Activated CD8-positive, alpha-beta T cell treated with anti-CD3 and anti-CD28 coated beads for 36 hours (primary cell): ENCODE results near the gene ZBTB8OS. TPM values are rescaled to one million over a fixed set of nuclear protein-coding genes. Genes with fewer than 3 reads are reported as not detected.
A peak's percentile ranks its signal among the peaks of the same experiment; 100 is the strongest.
"Not testable (repeated sequence)": the region's sequence is repeated elsewhere in the genome, so short reads cannot be mapped to it uniquely, and the experiment has no call there.

ENCODE experiments used
- ATAC-seq: fragments of 200-7000 bp; cut with Tn5 transposase; one replicate; pipeline ENCODE4 v1.10.0; 2021; ENCODE audit warnings: mild to moderate bottlenecking, moderate library complexity
- CTCF ChIA-PET: fragments of 350-600 bp; sonication (Branson Sonifier 250); formaldehyde crosslinking; loops from one replicate; lab custom pipeline; 2021; ENCODE audit warnings: antibody characterized with exemption; lab: Charles Lee
- POLR2A ChIA-PET: fragments of 350-600 bp; sonication (Branson Sonifier 250); formaldehyde crosslinking; loops from one replicate; lab custom pipeline; 2021; ENCODE audit warnings: antibody characterized with exemption; lab: Charles Lee
- DNase-seq: peaks from one replicate; pipeline ENCODE4 v3.0.0-alpha.2; 2020
- H3K27ac Mint-ChIP-seq: one replicate; pipeline ENCODE4 v1.8.0; 2021; ENCODE audit warnings: mild to moderate bottlenecking, mixed read lengths
- H3K27me3 Mint-ChIP-seq: one replicate; pipeline ENCODE4 v1.8.0; 2021; ENCODE audit warnings: mixed read lengths
- H3K36me3 Mint-ChIP-seq: one replicate; pipeline ENCODE4 v1.8.0; 2021; ENCODE audit warnings: low read depth, mixed read lengths
- H3K4me1 Mint-ChIP-seq: one replicate; pipeline ENCODE4 v1.8.0; 2021; ENCODE audit warnings: low read depth, mixed read lengths
- H3K4me3 Mint-ChIP-seq: one replicate; pipeline ENCODE4 v1.8.0; 2021; ENCODE audit warnings: mild to moderate bottlenecking, moderate library complexity, mixed read lengths
- H3K9me3 Mint-ChIP-seq: one replicate; pipeline ENCODE4 v1.8.0; 2021; ENCODE audit warnings: mixed read lengths
- intact Hi-C: fragments of 100-400 bp; cut with micrococcal nuclease; formaldehyde crosslinking; loops from one replicate; pipeline ENCODE4 v1.10.0; 2022
- total RNA-seq, 2 experiments: library from RNA; stranded (reverse); gene quantifications; one replicate each; pipeline ENCODE4 v1.2.3, GENCODE V29; 2021
- TF ChIP-seq, protein P1 (sequence below): fragments of 200-600 bp; IDR thresholded peaks from one replicate; pipeline ENCODE4 v1.8.0; 2022; ENCODE audit warnings: antibody characterized with exemption, mild to moderate bottlenecking

Gene ZBTB8OS
- 10 to 100 TPM; 53.4 to 57.6 TPM for total RNA-seq

DNA sequence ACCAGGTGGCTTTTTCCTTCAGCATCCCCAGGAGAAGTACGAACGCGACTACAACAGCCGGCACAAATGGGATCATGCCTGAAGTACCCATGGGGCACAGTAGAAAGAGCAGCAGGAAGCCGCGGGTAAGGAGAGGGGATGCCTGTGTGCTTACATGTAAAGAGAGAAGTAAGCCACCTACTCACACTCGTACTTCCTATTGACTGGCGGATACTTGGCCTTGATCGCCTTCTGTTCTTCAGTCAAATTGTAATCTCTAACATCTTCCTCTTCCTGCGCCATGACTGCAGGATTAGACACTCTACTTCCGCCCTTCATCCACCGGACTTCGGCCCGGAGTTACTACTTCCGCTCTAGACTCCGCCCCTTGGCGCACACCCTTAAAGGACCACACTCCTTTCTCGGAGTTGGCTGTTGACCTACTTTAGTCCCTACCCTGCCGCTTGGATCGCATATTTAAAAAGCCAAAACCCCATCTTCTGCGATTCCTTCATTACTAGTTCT is at the start of gene ZBTB8OS:
ZBTB8OS (minus strand) TSS at position 303 of the 504 bp plus-strand sequence; CDS start at position 282, 21 bp downstream.
- Mint-ChIP-seq H3K27me3 (no peaks in the 10 kb centered on the region), H3K36me3 (peaks cover 45% of the 10 kb centered on the region), H3K4me1 (peaks cover 32% of the 10 kb centered on the region), H3K27ac (peak within 1 kb of the TSS; percentile 100), H3K4me3 (peak within 1 kb of the TSS; percentile 99), H3K9me3 (no peaks in the 10 kb centered on the region)
- intact Hi-C loops = no loop called here
- ATAC-seq (peak; percentile 79), DNase-seq (peak; percentile 92)
- TF ChIP-seq, protein P1, sequence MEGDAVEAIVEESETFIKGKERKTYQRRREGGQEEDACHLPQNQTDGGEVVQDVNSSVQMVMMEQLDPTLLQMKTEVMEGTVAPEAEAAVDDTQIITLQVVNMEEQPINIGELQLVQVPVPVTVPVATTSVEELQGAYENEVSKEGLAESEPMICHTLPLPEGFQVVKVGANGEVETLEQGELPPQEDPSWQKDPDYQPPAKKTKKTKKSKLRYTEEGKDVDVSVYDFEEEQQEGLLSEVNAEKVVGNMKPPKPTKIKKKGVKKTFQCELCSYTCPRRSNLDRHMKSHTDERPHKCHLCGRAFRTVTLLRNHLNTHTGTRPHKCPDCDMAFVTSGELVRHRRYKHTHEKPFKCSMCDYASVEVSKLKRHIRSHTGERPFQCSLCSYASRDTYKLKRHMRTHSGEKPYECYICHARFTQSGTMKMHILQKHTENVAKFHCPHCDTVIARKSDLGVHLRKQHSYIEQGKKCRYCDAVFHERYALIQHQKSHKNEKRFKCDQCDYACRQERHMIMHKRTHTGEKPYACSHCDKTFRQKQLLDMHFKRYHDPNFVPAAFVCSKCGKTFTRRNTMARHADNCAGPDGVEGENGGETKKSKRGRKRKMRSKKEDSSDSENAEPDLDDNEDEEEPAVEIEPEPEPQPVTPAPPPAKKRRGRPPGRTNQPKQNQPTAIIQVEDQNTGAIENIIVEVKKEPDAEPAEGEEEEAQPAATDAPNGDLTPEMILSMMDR = no peak
- ChIA-PET POLR2A (interaction anchor here (0.8 to 3.1 kb wide), 13 partner anchors 8 to 256 kb away, joined by 3 to 17 read pairs (median 4); partner anchors contain the start of genes BSDC1, S100PBP and YARS1), CTCF (interaction anchor here (1.0 to 1.7 kb wide), 2 partner anchors 55 to 130 kb away, joined by 3 to 8 read pairs; no protein-coding TSS in a partner anchor)

- CTCF ChIA-PET = interaction anchor here (2.2 kb wide), 1 partner anchor 15 kb away, joined by 13 read pairs; no protein-coding TSS in a partner anchor
- H3K27ac Mint-ChIP-seq, H3K27me3 Mint-ChIP-seq, DNase-seq, POLR2A ChIA-PET, H3K36me3 Mint-ChIP-seq, H3K9me3 Mint-ChIP-seq, H3K4me1 Mint-ChIP-seq, intact Hi-C loops, H3K4me3 Mint-ChIP-seq, ATAC-seq: not testable (repeated sequence)
These were observed 46.6 kb upstream of the ZBTB8OS start for GRCh38 chr1:32696996-32697395.

- no peak overlapping the region for H3K27ac Mint-ChIP-seq
- ATAC-seq = no peak
- no peaks in the 10 kb centered on the region for H3K36me3 Mint-ChIP-seq
- H3K4me1 Mint-ChIP-seq = no peaks in the 10 kb centered on the region
- no peak for DNase-seq
- intact Hi-C loops = no loop called here
- ChIA-PET CTCF (no interaction called here), POLR2A (no interaction called here)
- H3K4me3 Mint-ChIP-seq = no peak overlapping the region
- TF ChIP-seq, protein P1 = no peak
- no peaks in the 10 kb centered on the region for H3K9me3 Mint-ChIP-seq
- H3K27me3 Mint-ChIP-seq = peaks cover 3% of the 10 kb centered on the region
These were observed 45.7 kb upstream of the ZBTB8OS start for GRCh38 chr1:32696041-32696440.

DNA sequence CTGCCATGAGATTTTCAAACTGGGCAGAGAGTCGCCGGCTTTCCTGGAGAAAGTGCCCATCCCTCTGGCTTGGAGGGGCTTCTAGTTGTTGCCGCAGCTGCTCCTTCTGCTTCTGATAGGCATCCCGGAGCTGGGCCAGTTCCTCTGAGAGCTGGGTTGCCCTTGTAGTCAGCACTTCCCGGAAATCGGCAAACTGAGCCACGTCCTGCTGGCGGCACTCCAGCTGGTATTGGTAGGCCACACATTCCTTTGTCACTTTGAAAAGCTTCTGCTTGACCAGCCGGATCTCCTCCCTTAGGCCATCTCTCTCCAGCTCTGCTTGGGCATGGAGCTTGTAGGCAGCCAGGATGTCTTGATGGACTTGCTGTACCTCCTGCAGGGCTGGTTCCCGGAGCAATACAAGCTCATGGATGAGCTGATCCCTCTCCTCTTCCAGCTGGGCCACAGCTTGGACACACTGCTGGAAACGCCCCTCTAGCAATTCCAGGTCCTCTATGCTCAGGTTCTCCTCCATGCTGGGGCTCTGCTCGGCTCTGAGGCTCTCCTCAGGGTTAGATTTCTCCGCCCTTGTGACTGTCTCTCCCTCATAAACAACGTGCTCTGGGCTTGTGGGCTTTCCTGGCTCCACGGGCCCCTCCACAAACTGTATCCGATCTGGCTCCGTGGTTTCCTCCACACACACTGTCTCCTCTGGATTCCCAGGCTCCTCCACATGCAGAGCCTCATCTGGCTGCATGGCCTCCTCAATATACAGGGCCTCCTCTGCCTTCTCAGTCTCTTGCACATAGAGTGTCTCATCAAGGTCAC is 45.0 kb upstream of the ZBTB8OS start:
- ChIA-PET POLR2A (interaction anchor here (1.1 kb wide), 1 partner anchor 12 kb away, joined by 3 read pairs; no protein-coding TSS in a partner anchor), CTCF (interaction anchor here (1.1 to 2.3 kb wide), 2 partner anchors 17 to 154 kb away, joined by 3 to 13 read pairs; no protein-coding TSS in a partner anchor)
- TF ChIP-seq, protein P1 = no peak

GRCh38 chr1:32693455-32694174 is 43.3 kb upstream of the ZBTB8OS start:
- Mint-ChIP-seq H3K4me1 (no peaks in the 10 kb centered on the region), H3K4me3 (no peak overlapping the region), H3K27ac (no peak overlapping the region), H3K36me3 (no peaks in the 10 kb centered on the region), H3K27me3 (no peaks in the 10 kb centered on the region), H3K9me3 (no peaks in the 10 kb centered on the region)
- TF ChIP-seq, protein P1 = no peak
- ATAC-seq = no peak
- ChIA-PET CTCF (interaction anchor here (2.3 kb wide), 1 partner anchor 18 kb away, joined by 13 read pairs; no protein-coding TSS in a partner anchor), POLR2A (no interaction called here)
- DNase-seq = no peak
- intact Hi-C loops = no loop called here

More for the DNA sequence above, 45.0 kb upstream of the ZBTB8OS start:
- Mint-ChIP-seq H3K4me3 (no peak overlapping the region), H3K36me3 (no peaks in the 10 kb centered on the region), H3K27me3 (peaks cover 2% of the 10 kb centered on the region), H3K9me3 (no peaks in the 10 kb centered on the region), H3K4me1 (no peaks in the 10 kb centered on the region), H3K27ac (no peak overlapping the region)
- no peak for DNase-seq
- no peak for ATAC-seq
- intact Hi-C loops = no loop called here
